Testis (tissue), 2 donors: Measurements from ENCODE around the gene GSN.

ENCODE experiments used
- POLR2A ChIP-seq: fragments of 450-650 bp; IDR thresholded peaks from one replicate; pipeline ENCODE4 v1.6.1; 2017; ENCODE audit warnings: antibody characterized with exemption, mild to moderate bottlenecking, moderate library complexity
- TF ChIP-seq, protein P1 (sequence below), 3 experiments: fragments of 450-650 bp in 2 of 3; fragments of 200-600 bp in 1 of 3; sonication (generic) in 1 of 3; IDR thresholded peaks; one replicate each; pipeline ENCODE4 v1.5.1; 2016 to 2019; ENCODE audit warnings: antibody characterized with exemption in 3 of 3, mild to moderate bottlenecking in 2 of 3, moderate library complexity in 1 of 3

DNA sequence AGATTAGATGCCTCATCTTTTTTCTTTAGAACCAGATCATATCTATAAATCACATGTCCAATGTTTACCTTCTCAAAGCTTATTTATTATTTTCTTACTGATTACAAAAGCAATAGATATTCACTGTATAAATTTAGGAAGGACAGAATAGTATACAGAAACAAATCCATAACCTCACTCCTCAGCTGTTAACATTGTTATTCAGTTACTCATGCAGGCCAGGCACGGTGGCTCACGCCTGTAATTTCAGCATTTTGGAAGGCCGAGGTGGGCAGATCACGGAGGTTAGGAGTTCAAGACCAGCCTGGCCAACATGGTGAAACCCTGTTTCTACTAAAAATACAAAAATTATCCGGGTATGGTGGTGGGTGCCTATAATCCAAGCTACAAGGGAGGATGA is 86.8 kb downstream of the GSN start:
- TF ChIP-seq, protein P1, sequence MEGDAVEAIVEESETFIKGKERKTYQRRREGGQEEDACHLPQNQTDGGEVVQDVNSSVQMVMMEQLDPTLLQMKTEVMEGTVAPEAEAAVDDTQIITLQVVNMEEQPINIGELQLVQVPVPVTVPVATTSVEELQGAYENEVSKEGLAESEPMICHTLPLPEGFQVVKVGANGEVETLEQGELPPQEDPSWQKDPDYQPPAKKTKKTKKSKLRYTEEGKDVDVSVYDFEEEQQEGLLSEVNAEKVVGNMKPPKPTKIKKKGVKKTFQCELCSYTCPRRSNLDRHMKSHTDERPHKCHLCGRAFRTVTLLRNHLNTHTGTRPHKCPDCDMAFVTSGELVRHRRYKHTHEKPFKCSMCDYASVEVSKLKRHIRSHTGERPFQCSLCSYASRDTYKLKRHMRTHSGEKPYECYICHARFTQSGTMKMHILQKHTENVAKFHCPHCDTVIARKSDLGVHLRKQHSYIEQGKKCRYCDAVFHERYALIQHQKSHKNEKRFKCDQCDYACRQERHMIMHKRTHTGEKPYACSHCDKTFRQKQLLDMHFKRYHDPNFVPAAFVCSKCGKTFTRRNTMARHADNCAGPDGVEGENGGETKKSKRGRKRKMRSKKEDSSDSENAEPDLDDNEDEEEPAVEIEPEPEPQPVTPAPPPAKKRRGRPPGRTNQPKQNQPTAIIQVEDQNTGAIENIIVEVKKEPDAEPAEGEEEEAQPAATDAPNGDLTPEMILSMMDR (IDR thresholded peaks at IDR 0.05), result no peak
- TF ChIP-seq POLR2A, result no peak
